Sigmoid colon (tissue), 7 donors: ENCODE results near the gene TRIML1. TPM values are rescaled to one million over a fixed set of nuclear protein-coding genes. Genes with fewer than 3 reads are reported as not detected.

Experiments
- DNase-seq: peaks from one replicate; pipeline ENCODE4 v3.0.0-alpha.2; 2019
- H3K27ac ChIP-seq, 4 donors: fragments of 200-600 bp; sonication (generic); one replicate each; pipeline ENCODE4 v1.5.1; 2016 to 2019; ENCODE audit warnings: mild to moderate bottlenecking in 1 of 4
- H3K27me3 ChIP-seq, 3 donors: fragments of 200-600 bp; sonication (generic); one replicate each; pipeline ENCODE4 v1.5.1; 2019; ENCODE audit warnings: mild to moderate bottlenecking in 1 of 3
- H3K36me3 ChIP-seq, 4 donors: fragments of 200-600 bp; sonication (generic); one replicate each; pipeline ENCODE4 v1.5.1; 2016 to 2019
- H3K4me1 ChIP-seq, 4 donors: fragments of 200-600 bp; sonication (generic); one replicate each; pipeline ENCODE4 v1.5.1; 2017 to 2019
- H3K4me3 ChIP-seq, 4 donors: fragments of 200-600 bp; sonication (generic); one replicate each; pipeline ENCODE4 v1.5.1; 2017 to 2019; ENCODE audit warnings: mild to moderate bottlenecking in 2 of 4, moderate library complexity in 1 of 4
- H3K9me3 ChIP-seq, 4 donors: fragments of 200-600 bp in 3 of 4; sonication (generic) in 3 of 4; one replicate each; pipeline versions ENCODE4 v1.5.1 to v1.6.1; 2013 to 2019
- CTCF ChIP-seq, 4 experiments: fragments of 450-650 bp in 3 of 4; fragments of 200-600 bp in 1 of 4; IDR thresholded peaks; one replicate each; pipeline ENCODE4 v1.5.1; 2016 to 2019; ENCODE audit warnings: antibody characterized with exemption in 4 of 4, mild to moderate bottlenecking in 3 of 4, moderate library complexity in 2 of 4
- EP300 ChIP-seq, 4 donors: sonication (generic); formaldehyde crosslinking; IDR thresholded peaks; one replicate each; pipeline ENCODE4 v1.6.1; 2017; ENCODE audit warnings: antibody characterized with exemption in 4 of 4
- POLR2A ChIP-seq, 2 donors: fragments of 450-650 bp; IDR thresholded peaks; one replicate each; pipeline ENCODE4 v1.6.1; 2016; ENCODE audit warnings: antibody characterized with exemption in 2 of 2, mild to moderate bottlenecking in 2 of 2, moderate library complexity in 2 of 2
- POLR2AphosphoS5 ChIP-seq, 4 donors: sonication (generic); formaldehyde crosslinking; IDR thresholded peaks; one replicate each; pipeline ENCODE4 v1.6.1; 2017; ENCODE audit warnings: antibody characterized with exemption in 4 of 4
- WGBS, 2 donors: extraction: QIAGEN DNeasy Blood & Tissue Kit; methylation state at CpG; one replicate each; pipeline ENCODE4 v1.1.7; 2013; 5-methylcytosine and 5-hydroxymethylcytosine counted together
- intact Hi-C: fragments of 100-400 bp; cut with DNase I; formaldehyde crosslinking; loops from one replicate; pipeline ENCODE4 v1.15.1; 2023
- polyA plus RNA-seq, 3 donors: library from polyadenylated mRNA; stranded (reverse); fragments of 200-250 nt; gene quantifications; one replicate each; pipeline ENCODE4 v1.2.3, GENCODE V29; 2013
- total RNA-seq, 4 donors: library from RNA; depleted of rRNA; stranded (reverse); fragments of >200 nt; gene quantifications; one replicate each; pipeline ENCODE4 v1.1.0, GENCODE V29; 2016
- donor health status: healthy with polysubstance abuse.
- donor health status: Bipolar disorder and iron deficiency.
- donor health status: healthy.

Gene TRIML1
- not detected for total RNA-seq
- not detected for polyA plus RNA-seq

- Histone ChIP-seq H3K27me3 (no peaks in the 10 kb centered on the region), H3K4me3 (no peak within 1 kb of the TSS), H3K36me3 (no peaks in the 10 kb centered on the region), H3K27ac (no peak within 1 kb of the TSS), H3K4me1 (no peaks in the 10 kb centered on the region), H3K9me3 (no peaks in the 10 kb centered on the region)
- intact Hi-C loops: no loop called here
- DNase-seq: no peak
- WGBS, 2 donors: 96 to 97% methylated on average over 3 of the region's 3 CpGs
- TF ChIP-seq CTCF (IDR thresholded peaks at IDR 0.05) (no peak), POLR2AphosphoS5 (IDR thresholded peaks at IDR 0.05) (no peak), POLR2A (IDR thresholded peaks at IDR 0.05) (no peak), EP300 (IDR thresholded peaks at IDR 0.05) (no peak)
These were observed at the start of gene TRIML1 for GRCh38 chr4:188139141-188139540. Gene TRIML1 (plus strand): TSS chr4:188139441. CDS start chr4:188139559, 118 bp downstream.

- Histone ChIP-seq H3K36me3 (no peaks in the 10 kb centered on the region), H3K27me3 (no peaks in the 10 kb centered on the region), H3K27ac (no peak overlapping the region), H3K4me3 (no peak overlapping the region), H3K9me3 (no peaks in the 10 kb centered on the region), H3K4me1 (no peaks in the 10 kb centered on the region)
- 77 to 88% methylated on average over 3 of the region's 3 CpGs for WGBS, 2 donors
- intact Hi-C loops: no loop called here
- TF ChIP-seq POLR2A (IDR thresholded peaks at IDR 0.05) (no peak), EP300 (IDR thresholded peaks at IDR 0.05) (no peak), CTCF (IDR thresholded peaks at IDR 0.05) (no peak), POLR2AphosphoS5 (IDR thresholded peaks at IDR 0.05) (no peak)
- no peak for DNase-seq
These were observed 46.4 kb upstream of the TRIML1 start for GRCh38 chr4:188092824-188093223.

- no peak for TF ChIP-seq CTCF (IDR thresholded peaks at IDR 0.05)
- no peak for TF ChIP-seq EP300 (IDR thresholded peaks at IDR 0.05)
- no peak for TF ChIP-seq POLR2AphosphoS5 (IDR thresholded peaks at IDR 0.05)
- TF ChIP-seq POLR2A (IDR thresholded peaks at IDR 0.05): no peak
These were observed 32.8 kb upstream of the TRIML1 start for GRCh38 chr4:188106454-188106853.

GRCh38 chr4:188107931-188108843, 31.1 kb upstream of the TRIML1 start:
- Histone ChIP-seq H3K9me3 (peaks cover 0 to 6% (median 0%) of the 10 kb centered on the region in 4 donors), H3K4me3 (no peak overlapping the region), H3K27ac (no peak overlapping the region), H3K36me3 (no peaks in the 10 kb centered on the region), H3K4me1 (no peaks in the 10 kb centered on the region), H3K27me3 (no peaks in the 10 kb centered on the region)
- 50 to 61% methylated on average over 10 of the region's 10 CpGs for WGBS, 2 donors
- TF ChIP-seq POLR2A (IDR thresholded peaks at IDR 0.05): no peak
- TF ChIP-seq EP300 (IDR thresholded peaks at IDR 0.05): no peak
- TF ChIP-seq POLR2AphosphoS5 (IDR thresholded peaks at IDR 0.05): no peak
- TF ChIP-seq CTCF (IDR thresholded peaks at IDR 0.05): no peak
- intact Hi-C loops: no loop called here
- no peak for DNase-seq

More at GRCh38 chr4:188106454-188106853, 32.8 kb upstream of the TRIML1 start:
- no peak overlapping the region for H3K4me3 ChIP-seq
- intact Hi-C loops: no loop called here
- no peak overlapping the region for H3K27ac ChIP-seq
- no peak for DNase-seq
- H3K9me3 ChIP-seq: peaks cover 0 to 6% (median 0%) of the 10 kb centered on the region in 4 donors
- H3K4me1 ChIP-seq: no peaks in the 10 kb centered on the region
- H3K27me3 ChIP-seq: no peaks in the 10 kb centered on the region
- WGBS, 2 donors: 98% methylated on average over 40 of the region's 40 CpGs
- H3K36me3 ChIP-seq: no peaks in the 10 kb centered on the region
